ENCODE results near the gene CCT7.

The CCT7 gene

GRCh38 chr2:73295751-73296400 is 61.8 kb downstream of the CCT7 start:
- H3K36me3 ChIP-seq = no peaks in the 10 kb centered on the region
- H3K27me3 ChIP-seq = peaks cover 100% of the 10 kb centered on the region
- no peak overlapping the region for H3K4me3 ChIP-seq (ENCODE audit: low read depth in 1 of 2, low read length in 1 of 2)
- H3K27ac ChIP-seq = no peak overlapping the region
- H3K9me3 ChIP-seq = no peaks in the 10 kb centered on the region
- no peak for TF ChIP-seq CTCF (IDR thresholded peaks at IDR 0.05)
- H3K4me1 ChIP-seq (ENCODE audit: control insufficient read depth in 1 of 2, insufficient read depth in 1 of 2, low read depth in 1 of 2, low read length in 1 of 2) = peaks cover 4 to 18% of the 10 kb centered on the region in 2 experiments

- H3K27ac ChIP-seq = no peak overlapping the region
- H3K36me3 ChIP-seq = no peaks in the 10 kb centered on the region
- peaks cover 100% of the 10 kb centered on the region for H3K27me3 ChIP-seq
- H3K4me1 ChIP-seq (ENCODE audit: control insufficient read depth in 1 of 2, insufficient read depth in 1 of 2, low read depth in 1 of 2, low read length in 1 of 2) = peaks cover 4 to 10% of the 10 kb centered on the region in 2 experiments
- TF ChIP-seq CTCF (IDR thresholded peaks at IDR 0.05) = no peak
- H3K9me3 ChIP-seq = no peaks in the 10 kb centered on the region
- no peak overlapping the region for H3K4me3 ChIP-seq (ENCODE audit: low read depth in 1 of 2, low read length in 1 of 2)
Measured at GRCh38 chr2:73297151-73297559, 63.0 kb downstream of the CCT7 start.

- Histone ChIP-seq H3K4me3 (ENCODE audit: low read depth in 1 of 2, low read length in 1 of 2) (no peak overlapping the region), H3K36me3 (no peaks in the 10 kb centered on the region), H3K27me3 (peaks cover 99% of the 10 kb centered on the region), H3K4me1 (ENCODE audit: control insufficient read depth in 1 of 2, insufficient read depth in 1 of 2, low read depth in 1 of 2, low read length in 1 of 2) (peaks cover 4 to 10% of the 10 kb centered on the region in 2 experiments), H3K27ac (no peak overlapping the region), H3K9me3 (no peaks in the 10 kb centered on the region)
- TF ChIP-seq CTCF (IDR thresholded peaks at IDR 0.05) = no peak
Measured at GRCh38 chr2:73297586-73297985, 63.5 kb downstream of the CCT7 start.

GRCh38 chr2:73300926-73301325 is 66.8 kb downstream of the CCT7 start:
- H3K4me1 ChIP-seq (ENCODE audit: control insufficient read depth in 1 of 2, insufficient read depth in 1 of 2, low read depth in 1 of 2, low read length in 1 of 2) = no peaks in the 10 kb centered on the region
- H3K27me3 ChIP-seq = peaks cover 98% of the 10 kb centered on the region
- no peaks in the 10 kb centered on the region for H3K36me3 ChIP-seq

GRCh38 chr2:73301636-73302035 is 67.5 kb downstream of the CCT7 start:
- no peaks in the 10 kb centered on the region for H3K36me3 ChIP-seq
- H3K9me3 ChIP-seq = no peaks in the 10 kb centered on the region
- H3K27me3 ChIP-seq = peaks cover 98% of the 10 kb centered on the region
- TF ChIP-seq CTCF (IDR thresholded peaks at IDR 0.05) = no peak
- H3K4me3 ChIP-seq (ENCODE audit: low read depth in 1 of 2, low read length in 1 of 2) = no peak overlapping the region
- no peaks in the 10 kb centered on the region for H3K4me1 ChIP-seq (ENCODE audit: control insufficient read depth in 1 of 2, insufficient read depth in 1 of 2, low read depth in 1 of 2, low read length in 1 of 2)
- no peak overlapping the region for H3K27ac ChIP-seq

More at GRCh38 chr2:73300926-73301325, 66.8 kb downstream of the CCT7 start:
- Histone ChIP-seq H3K27ac (no peak overlapping the region), H3K9me3 (no peaks in the 10 kb centered on the region), H3K4me3 (ENCODE audit: low read depth in 1 of 2, low read length in 1 of 2) (no peak overlapping the region)
- TF ChIP-seq CTCF (IDR thresholded peaks at IDR 0.05) = no peak
